ENCODE results near the gene DUSP23.

The DUSP23 gene

GRCh38 chr1:159798893-159799292, 18.1 kb downstream of the DUSP23 start:
- in situ Hi-C loops (cut with MboI; ENCODE audit: low sequenced_read_pairs): no loop called here
- peaks cover 24% of the 10 kb centered on the region for H3K27me3 ChIP-seq (ENCODE audit: low read depth)
- H3K4me3 ChIP-seq: no peak overlapping the region
- H3K9me3 ChIP-seq: no peaks in the 10 kb centered on the region
- DNase-seq (ENCODE audit: low spot score in 2 of 2): peak; percentile 68
- H3K36me3 ChIP-seq (replicated peaks): no peaks in the 10 kb centered on the region
- H3K4me1 ChIP-seq: no peaks in the 10 kb centered on the region

DNA sequence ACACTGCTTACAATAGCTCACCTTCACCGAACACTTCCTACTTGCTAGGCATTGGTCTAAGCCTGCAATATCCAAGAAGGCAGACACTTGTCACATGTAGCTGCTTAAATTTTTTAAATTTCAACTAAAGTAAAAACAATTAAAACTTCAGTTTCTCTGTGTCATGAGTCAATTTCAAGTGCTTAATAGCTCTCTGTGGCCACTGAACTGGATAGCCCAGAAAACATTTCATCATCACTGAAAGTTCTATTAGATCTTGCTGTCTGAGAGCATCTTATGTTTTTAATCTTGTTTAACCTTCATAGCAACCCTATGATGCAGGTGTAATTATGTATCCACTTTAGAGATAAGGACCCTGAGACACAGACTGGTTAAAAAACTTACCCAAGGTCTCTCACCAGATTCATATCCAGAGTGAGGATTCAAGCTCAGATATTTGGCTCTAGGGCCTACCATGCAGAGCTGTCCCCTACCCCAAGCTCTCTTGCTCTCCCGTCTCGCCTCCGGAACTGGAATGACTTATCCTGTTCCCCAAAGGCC, 18.8 kb downstream of the DUSP23 start:
- no peaks in the 10 kb centered on the region for H3K36me3 ChIP-seq (replicated peaks)
- H3K4me1 ChIP-seq: no peaks in the 10 kb centered on the region
- in situ Hi-C loops (cut with MboI; ENCODE audit: low sequenced_read_pairs): no loop called here
- no peaks in the 10 kb centered on the region for H3K9me3 ChIP-seq
- no peak for DNase-seq (ENCODE audit: low spot score in 2 of 2)
- H3K27me3 ChIP-seq (ENCODE audit: low read depth): peaks cover 23% of the 10 kb centered on the region
- no peak overlapping the region for H3K4me3 ChIP-seq

DNA sequence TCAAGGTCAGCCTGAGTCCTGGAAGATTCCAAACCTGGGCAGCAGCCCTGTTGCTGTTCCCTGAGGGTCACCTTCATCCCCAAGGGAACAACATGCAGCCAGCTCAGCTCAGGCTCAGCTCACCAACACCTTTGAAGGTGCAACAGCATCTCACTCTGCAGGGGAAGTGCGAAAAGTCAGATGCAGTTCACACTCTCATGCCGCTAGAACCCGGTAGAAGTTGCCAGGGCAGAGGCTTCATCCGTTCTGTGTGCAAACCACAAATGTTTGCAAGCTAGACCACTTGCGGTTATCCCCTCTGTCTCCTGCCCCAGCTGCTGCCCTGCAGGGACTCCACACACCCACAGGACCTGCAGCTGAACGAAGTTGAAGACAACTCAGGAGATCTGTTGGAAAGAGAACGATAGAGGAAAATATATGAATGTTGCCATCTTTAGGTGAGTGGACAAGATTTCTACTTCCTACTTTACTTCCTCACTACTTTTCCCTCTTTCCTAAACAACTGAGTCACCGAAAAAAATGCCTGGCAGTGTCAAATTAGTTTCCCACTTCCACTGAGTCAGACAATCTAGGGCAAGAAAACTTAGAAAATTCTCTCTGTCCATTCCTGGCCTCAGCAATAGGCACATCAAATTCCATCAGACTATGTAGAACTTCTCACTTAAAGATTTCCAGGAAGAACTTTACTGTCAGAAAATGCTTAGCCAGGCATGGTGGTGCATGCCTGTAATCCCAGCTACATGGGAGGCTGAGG, 19.6 kb downstream of the DUSP23 start:
- Histone ChIP-seq H3K27me3 (ENCODE audit: low read depth) (peaks cover 23% of the 10 kb centered on the region), H3K36me3 (replicated peaks) (no peaks in the 10 kb centered on the region), H3K4me3 (no peak overlapping the region), H3K9me3 (no peaks in the 10 kb centered on the region), H3K4me1 (no peaks in the 10 kb centered on the region)
- no peak for DNase-seq (ENCODE audit: low spot score in 2 of 2)
- in situ Hi-C loops (cut with MboI; ENCODE audit: low sequenced_read_pairs): no loop called here

DNA sequence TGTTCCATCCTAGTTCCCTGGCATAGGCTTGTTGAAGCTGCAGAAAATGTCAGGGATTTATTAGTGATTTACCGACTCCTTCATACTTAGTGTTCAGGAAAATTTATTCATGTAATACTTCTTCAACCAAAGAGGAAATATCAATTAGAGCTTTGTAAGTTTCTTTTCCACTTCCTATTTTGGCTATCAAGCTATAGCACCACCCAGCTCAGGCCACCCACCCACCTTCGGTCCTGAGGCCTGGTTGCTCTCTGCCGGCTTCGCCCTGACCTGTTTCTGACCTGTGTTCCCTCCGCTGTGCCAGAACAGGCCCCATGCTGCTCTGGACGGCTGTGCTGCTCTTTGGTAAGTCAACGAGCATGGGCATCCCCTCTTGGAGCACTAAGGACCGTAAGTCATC, 21.3 kb downstream of the DUSP23 start, which contains the start of gene FCRL6:
TSS of gene FCRL6 (plus strand) at position 250 of the 400 bp plus-strand sequence. CDS start at position 315, 65 bp downstream.
- in situ Hi-C loops (cut with MboI; ENCODE audit: low sequenced_read_pairs): no loop called here
- Histone ChIP-seq H3K36me3 (replicated peaks) (no peaks in the 10 kb centered on the region), H3K27me3 (ENCODE audit: low read depth) (peaks cover 14% of the 10 kb centered on the region; the same call in 1 of the 2 replicates), H3K4me1 (no peaks in the 10 kb centered on the region), H3K9me3 (no peaks in the 10 kb centered on the region), H3K4me3 (no peak within 1 kb of the TSS)
- no peak for DNase-seq (ENCODE audit: low spot score in 2 of 2)

GRCh38 chr1:159803956-159804689, 23.4 kb downstream of the DUSP23 start:
- in situ Hi-C loops (cut with MboI; ENCODE audit: low sequenced_read_pairs): no loop called here
- Histone ChIP-seq H3K36me3 (replicated peaks) (no peaks in the 10 kb centered on the region), H3K4me1 (no peaks in the 10 kb centered on the region), H3K27me3 (ENCODE audit: low read depth) (peaks cover 14% of the 10 kb centered on the region; the same call in 1 of the 2 replicates), H3K9me3 (no peaks in the 10 kb centered on the region), H3K4me3 (no peak overlapping the region)
- no peak for DNase-seq (ENCODE audit: low spot score in 2 of 2)

DNA sequence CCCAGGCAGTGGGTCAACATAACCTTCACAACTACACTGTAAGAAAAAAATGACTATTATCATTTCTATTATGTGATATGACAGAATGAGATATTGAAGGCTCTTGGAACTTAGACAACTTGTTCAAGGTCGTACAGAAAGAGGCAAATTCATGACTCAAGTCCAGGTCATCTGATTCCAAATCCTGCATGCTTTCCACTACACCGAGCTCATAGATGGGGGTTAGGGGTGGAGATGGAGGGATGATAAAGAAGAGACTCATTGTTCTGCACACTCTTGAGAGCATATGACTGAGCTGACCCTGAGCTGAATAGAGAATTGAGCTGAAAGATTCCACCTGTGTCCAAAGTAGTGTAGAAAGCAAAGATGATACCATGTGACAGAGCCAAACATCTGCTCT, 24.2 kb downstream of the DUSP23 start:
- Histone ChIP-seq H3K36me3 (replicated peaks) (no peaks in the 10 kb centered on the region), H3K9me3 (no peaks in the 10 kb centered on the region), H3K27me3 (ENCODE audit: low read depth) (peaks cover 14% of the 10 kb centered on the region; the same call in 1 of the 2 replicates), H3K4me1 (no peaks in the 10 kb centered on the region), H3K4me3 (no peak overlapping the region)
- in situ Hi-C loops (cut with MboI; ENCODE audit: low sequenced_read_pairs): no loop called here
- no peak for DNase-seq (ENCODE audit: low spot score in 2 of 2)

GRCh38 chr1:159815926-159816325, 35.2 kb downstream of the DUSP23 start:
- no peaks in the 10 kb centered on the region for H3K27me3 ChIP-seq (ENCODE audit: low read depth)
- H3K4me1 ChIP-seq: no peaks in the 10 kb centered on the region
- H3K9me3 ChIP-seq: no peaks in the 10 kb centered on the region
- no peak overlapping the region for H3K4me3 ChIP-seq
- DNase-seq (ENCODE audit: low spot score in 2 of 2): no peak
- no peaks in the 10 kb centered on the region for H3K36me3 ChIP-seq (replicated peaks)
- in situ Hi-C loops (cut with MboI; ENCODE audit: low sequenced_read_pairs): no loop called here

DNA sequence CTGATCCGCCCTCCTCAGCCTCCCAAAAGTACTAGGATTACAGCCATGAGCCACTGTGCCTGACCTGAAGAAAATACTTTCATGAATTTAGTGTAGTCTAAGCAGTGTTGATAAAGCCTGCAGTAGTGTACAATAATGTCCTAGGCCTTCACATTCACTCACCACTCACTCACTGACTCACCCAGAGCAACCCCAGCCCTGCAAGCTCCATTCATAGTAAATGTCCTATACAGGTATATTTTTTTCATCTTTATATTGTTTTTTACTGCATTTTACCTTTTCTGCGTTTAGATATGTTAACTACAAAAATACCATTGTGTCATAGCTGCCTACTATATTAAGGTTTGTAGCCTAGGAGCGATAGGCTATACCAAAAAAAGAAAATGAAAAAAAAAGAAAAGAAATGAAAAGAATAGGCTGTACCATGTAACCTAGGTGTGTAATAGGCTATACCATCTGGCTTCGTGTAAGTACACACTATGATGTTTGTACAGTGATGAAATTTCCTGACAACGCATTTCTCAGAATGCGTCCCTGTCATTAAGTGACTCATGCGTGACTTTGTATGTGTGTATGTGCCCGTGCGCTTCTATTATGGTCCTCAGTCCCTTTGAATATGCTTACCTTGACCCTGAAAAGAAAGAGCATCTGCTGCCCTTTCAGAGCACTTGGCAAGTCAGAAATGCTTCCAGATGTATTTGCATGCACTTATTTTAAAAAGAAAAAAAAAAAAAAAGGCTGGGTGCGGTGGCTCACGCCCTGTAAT, 36.7 kb downstream of the DUSP23 start:
- Histone ChIP-seq H3K36me3 (replicated peaks) (no peaks in the 10 kb centered on the region), H3K27me3 (ENCODE audit: low read depth) (peaks cover 3% of the 10 kb centered on the region; the same call in 1 of the 2 replicates), H3K4me1 (no peaks in the 10 kb centered on the region), H3K4me3 (no peak overlapping the region), H3K9me3 (no peaks in the 10 kb centered on the region)
- no peak for DNase-seq (ENCODE audit: low spot score in 2 of 2)
- in situ Hi-C loops (cut with MboI; ENCODE audit: low sequenced_read_pairs): no loop called here

DNA sequence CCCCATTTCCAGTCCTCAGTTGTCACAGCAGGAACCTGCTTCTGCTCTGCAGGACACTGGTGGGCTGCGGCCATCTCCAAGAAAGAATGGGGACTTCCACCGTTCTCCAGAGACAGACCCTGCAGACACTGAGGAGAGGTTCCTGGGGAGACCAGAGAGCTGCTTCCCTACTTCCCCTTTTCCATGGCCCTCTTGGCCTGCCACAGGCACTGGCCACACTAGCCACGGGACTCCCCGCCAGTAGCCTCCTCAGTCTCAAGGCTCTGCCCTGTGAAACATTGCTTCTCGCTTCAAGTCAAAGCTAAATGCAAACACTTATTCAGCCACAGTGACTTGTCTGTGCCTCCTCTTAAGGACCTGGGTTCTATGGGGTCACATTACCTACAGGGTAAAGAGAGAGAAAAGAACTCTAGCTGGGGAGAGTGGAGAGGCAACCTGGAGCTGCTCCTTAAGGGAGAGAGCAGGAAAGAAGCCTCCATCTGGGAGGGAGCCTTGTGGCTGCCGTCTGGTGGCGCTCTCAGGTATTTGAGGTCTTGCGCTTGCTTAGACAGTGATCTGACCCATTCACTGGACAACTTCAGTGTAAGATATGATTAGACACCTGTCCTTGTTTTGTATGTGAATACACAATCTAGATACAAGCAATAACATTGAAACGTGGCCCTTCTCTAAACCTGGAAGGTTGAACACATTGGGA, 40.6 kb downstream of the DUSP23 start:
- no peaks in the 10 kb centered on the region for H3K9me3 ChIP-seq
- no peaks in the 10 kb centered on the region for H3K4me1 ChIP-seq
- DNase-seq (ENCODE audit: low spot score in 2 of 2): peak in 1 of 2 experiments; percentile 11
- in situ Hi-C loops (cut with MboI; ENCODE audit: low sequenced_read_pairs): no loop called here
- H3K4me3 ChIP-seq: no peak overlapping the region
- peaks cover 3% of the 10 kb centered on the region; the same call in 1 of the 2 replicates for H3K27me3 ChIP-seq (ENCODE audit: low read depth)
- no peaks in the 10 kb centered on the region for H3K36me3 ChIP-seq (replicated peaks)

GRCh38 chr1:159823406-159823805, 42.6 kb downstream of the DUSP23 start:
- Histone ChIP-seq H3K4me3 (no peak overlapping the region), H3K9me3 (no peaks in the 10 kb centered on the region), H3K36me3 (replicated peaks) (no peaks in the 10 kb centered on the region), H3K27me3 (ENCODE audit: low read depth) (peaks cover 3% of the 10 kb centered on the region; the same call in 1 of the 2 replicates), H3K4me1 (no peaks in the 10 kb centered on the region)
- in situ Hi-C loops (cut with MboI; ENCODE audit: low sequenced_read_pairs): no loop called here
- no peak for DNase-seq (ENCODE audit: low spot score in 2 of 2)

- H3K27me3 ChIP-seq (ENCODE audit: low read depth): peaks cover 3% of the 10 kb centered on the region; the same call in 1 of the 2 replicates
- H3K4me1 ChIP-seq: no peaks in the 10 kb centered on the region
- H3K36me3 ChIP-seq (replicated peaks): no peaks in the 10 kb centered on the region
- no peak for DNase-seq (ENCODE audit: low spot score in 2 of 2)
- H3K9me3 ChIP-seq: no peaks in the 10 kb centered on the region
- H3K4me3 ChIP-seq: no peak overlapping the region
- in situ Hi-C loops (cut with MboI; ENCODE audit: low sequenced_read_pairs): no loop called here
Measured at GRCh38 chr1:159825564-159825963, 44.8 kb downstream of the DUSP23 start.

- Histone ChIP-seq H3K4me3 (no peak within 1 kb of the TSS), H3K9me3 (no peaks in the 10 kb centered on the region), H3K36me3 (replicated peaks) (no peaks in the 10 kb centered on the region), H3K27me3 (ENCODE audit: low read depth) (peaks cover 3% of the 10 kb centered on the region; the same call in 1 of the 2 replicates), H3K4me1 (no peaks in the 10 kb centered on the region)
- DNase-seq (ENCODE audit: low spot score in 2 of 2): no peak
- in situ Hi-C loops (cut with MboI; ENCODE audit: low sequenced_read_pairs): no loop called here
Measured at GRCh38 chr1:159826441-159827101, 45.8 kb downstream of the DUSP23 start, which contains the start of gene SLAMF8. Gene SLAMF8 (plus strand): TSS chr1:159826873. CDS start chr1:159826899, 26 bp downstream.
